Stimulated activated CD4-positive, alpha-beta T cell treated with anti-CD3 and anti-CD28 coated beads, Interleukin-12 subunit alpha, Interleukin-12 subunit beta, amount 100 ng/mL, for 48 hours (primary cell): ENCODE data around the gene SEC23IP.
"Not testable (repeated sequence)": the region's sequence is repeated elsewhere in the genome, so short reads cannot be mapped to it uniquely, and the experiment has no call there.

Experiments used
- DNase-seq, 3 donors: peaks; one replicate each; pipeline ENCODE4 v3.0.0-alpha.2; 2020; ENCODE audit warnings: low read depth in 2 of 3, low spot score in 1 of 3

Gene SEC23IP

DNA sequence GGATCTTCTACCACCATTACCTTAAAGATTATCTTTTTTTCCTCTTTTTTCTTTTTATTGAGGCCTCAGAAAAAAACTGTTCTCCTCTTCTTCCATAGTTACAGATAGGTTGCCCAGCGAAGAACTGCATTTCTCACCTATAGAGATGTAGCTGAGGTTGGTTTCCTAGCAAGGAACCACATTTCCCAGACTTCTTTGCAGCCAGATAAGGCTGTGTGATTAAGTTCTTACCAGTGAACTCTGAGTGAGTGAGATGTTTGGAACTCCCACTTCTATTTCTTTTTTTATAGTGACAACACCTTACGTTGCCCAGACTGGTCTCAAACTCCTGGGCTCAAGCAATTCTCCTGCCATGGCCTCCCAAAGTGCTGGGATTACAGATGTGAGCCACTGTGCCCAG is 14.0 kb upstream of the SEC23IP start:
- no peak for DNase-seq

DNA sequence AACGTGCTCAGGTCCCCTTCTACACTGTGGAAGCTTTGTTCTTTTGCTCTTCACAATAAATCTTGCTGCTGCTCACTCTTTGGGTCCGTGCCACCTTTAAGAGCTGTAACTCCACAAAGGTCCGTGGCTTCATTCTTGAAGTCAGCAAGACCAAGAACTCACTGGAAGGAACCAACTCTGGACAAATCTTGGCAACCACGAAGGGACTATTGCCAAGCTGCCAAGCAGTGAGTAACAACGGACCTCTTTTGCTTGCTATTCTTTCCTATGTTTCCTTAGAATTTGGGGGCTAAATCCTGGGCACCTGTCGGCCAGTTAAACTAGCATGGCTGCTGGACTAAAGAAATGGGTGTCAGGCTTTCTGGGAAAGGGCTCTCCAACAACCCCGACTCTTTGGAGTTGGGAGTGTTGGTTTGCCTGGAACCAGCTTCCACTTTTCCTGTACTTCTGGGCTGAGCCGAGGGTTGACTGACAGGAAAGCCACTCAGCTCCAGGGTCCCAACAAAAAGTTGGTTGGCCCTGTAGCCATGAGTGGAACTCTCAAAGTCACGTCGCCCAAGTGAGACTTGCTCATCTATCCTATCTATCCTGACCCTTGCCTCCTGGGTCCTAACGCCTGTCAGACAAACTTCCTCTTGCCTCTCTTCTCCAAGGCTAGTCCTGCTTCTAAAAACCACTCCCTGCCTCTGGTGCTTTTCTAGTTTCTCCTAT is 8.5 kb upstream of the SEC23IP start:
- DNase-seq: not testable (repeated sequence)

DNA sequence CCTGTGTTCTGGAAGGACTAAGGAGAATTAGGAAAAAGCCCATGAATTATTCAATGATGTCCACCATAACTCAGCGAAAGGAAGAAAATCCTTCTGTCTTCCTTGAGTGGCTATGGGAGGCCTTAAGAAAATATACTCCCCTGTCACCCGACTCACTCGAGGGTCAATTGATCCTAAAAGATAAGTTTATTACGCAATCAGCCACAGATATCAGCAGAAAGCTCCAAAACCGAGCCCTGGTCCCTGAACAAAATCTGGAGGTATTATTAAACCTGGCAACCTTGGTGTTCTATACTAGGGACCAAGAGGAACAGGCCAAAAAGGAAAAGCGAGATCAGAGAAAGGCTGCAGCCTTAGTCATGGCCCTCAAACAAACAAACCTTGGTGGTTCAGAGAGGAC is 6.5 kb upstream of the SEC23IP start:
- DNase-seq: not testable (repeated sequence)

DNA sequence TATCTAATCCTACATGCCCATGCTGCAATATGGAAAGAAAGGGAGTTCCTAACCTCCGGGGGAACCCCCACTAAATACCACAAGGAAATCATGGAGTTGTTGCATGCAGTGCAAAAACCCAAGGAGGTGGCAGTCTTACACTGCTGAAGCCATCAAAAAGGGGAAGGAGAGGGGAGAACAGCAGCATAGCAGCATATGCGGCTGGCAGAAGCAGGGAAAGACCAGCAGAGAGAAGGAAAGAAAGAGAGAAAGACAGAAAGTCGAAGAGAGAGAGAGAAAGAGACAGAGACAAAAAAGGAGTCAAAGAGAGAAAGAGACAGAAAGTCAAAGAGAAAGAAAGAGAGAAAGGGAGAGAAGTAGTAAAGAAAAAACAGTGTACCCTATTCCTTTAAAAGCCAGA is 3.8 kb upstream of the SEC23IP start:
- DNase-seq: not testable (repeated sequence)

DNA sequence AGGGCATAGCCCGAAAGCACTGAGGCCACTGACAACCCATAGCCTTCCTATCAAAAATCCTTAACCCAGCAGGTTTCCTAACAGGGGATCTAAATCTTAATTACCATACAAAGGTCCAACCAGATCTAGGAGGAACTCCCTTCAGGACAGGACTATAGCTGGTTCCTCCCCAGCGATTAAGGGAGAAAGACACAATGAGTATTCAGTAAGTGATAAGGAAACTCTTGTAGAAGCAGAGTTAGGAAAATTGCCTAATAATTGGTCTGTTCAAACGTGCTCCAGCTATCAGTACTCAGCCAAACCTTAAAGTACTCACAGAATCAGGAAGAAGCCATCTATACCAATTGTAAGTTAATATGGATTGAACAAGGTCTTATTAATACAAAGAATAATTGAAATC is 3.3 kb upstream of the SEC23IP start:
- DNase-seq: not testable (repeated sequence)

DNA sequence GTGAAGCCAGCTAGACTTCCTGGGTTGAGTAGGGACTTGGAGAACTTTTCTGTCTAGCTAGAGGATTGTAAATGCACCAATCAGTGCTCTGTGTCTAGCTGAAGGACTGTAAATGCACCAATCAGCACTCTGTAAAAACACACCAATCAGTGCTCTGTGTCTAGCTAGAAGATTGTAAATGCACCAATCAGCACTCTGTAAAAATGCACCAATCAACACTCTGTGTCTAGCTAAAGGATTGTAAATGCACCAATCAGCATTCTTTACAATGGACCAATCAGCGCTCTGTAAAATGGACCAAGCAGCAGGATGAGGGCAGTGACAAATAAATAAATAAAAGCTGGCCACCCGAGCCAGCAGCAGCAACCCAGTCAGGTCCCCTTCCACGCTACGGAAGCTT is 2.2 kb upstream of the SEC23IP start:
- DNase-seq: not testable (repeated sequence)

DNA sequence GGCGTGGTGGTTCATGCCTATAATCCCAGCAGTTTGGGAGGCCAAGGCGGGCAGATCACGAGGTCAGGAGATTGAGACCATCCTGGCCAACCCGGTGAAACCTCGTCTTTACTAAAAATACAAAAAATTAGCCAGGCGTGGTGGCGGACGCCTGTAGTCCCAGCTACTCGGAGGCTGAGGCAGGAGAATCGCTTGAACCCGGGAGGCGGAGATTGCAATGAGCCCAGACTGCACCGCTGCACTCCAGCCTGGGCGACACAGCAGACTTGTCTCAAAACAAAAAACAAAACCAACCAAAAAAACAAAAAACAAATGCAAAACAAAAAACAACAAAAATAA is 712 bp upstream of the SEC23IP start:
- not testable (repeated sequence) for DNase-seq

DNA sequence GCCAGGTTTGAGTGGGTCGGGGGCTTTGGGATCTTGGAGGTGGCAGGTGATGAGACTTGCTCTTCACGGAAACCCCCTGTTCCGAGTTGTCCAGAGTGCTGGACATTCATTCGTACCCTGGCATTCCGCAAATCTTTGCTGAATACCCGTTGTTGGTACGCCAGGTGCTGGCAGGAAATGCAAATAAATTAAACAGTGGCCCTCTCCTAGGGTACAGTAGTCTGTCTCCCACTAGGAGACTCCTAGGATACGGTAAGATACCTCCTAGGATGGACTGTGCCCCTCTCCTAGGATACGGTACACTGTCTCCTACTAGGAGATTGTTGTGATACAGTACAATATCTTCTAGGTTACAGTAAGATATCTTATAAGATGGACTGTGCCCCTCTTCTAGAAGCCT is 544 bp downstream of the SEC23IP start:
- DNase-seq: no peak

DNA sequence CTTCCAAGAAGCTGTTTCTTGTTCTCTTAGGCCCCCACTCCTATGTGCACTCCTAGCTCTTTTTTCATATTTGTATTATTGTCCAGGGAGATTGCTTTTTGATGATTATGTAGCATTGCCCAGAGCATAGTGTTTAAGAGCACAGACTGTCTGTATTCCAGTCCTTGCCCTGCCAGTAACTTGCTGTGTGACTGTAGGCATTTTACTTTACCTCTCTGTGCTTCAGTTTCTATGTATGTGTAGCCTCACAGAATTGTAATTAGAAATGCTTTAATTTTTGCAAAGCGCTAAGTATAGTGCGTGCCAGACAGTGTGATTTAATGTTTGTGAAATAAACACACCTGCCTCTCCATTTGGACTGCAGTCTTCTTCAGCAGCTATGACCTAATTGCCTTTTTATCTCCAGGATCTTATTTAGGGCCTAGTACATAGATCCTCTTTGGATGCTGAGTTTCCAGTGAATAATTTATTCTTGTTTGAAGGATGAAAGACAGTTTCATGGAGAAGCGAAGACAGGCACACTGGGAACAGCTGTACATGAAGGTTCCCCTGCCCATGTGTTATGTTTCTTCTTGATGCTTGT is 1.4 kb downstream of the SEC23IP start:
- DNase-seq: no peak

DNA sequence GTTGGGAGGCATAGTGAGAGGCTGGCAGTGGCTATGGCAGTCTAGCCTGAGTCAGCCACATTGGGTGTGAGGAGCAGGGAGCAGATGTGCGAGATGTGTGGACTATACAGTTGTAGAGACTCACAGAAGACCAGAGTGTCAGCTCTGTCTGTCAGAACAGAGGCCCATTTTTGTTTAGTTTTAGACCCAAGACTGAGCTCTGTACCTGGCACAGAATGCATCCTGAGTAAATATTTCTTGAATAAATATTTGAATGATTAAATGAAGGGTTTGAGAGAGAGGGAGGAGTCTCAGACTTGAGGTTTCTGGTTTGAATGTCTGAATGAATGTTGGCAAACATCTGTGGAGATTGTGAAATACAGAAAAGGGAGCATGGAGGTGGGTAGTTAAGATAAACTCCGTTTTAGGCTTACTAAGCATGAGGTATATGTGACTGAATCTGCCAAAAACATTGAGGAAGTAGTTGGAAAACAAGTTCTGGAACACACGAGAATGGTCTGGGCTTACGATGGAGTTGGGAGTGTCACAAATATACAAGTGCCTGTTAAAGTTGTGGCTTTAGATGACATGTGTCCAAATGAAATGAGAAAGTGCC is 3.6 kb downstream of the SEC23IP start:
- DNase-seq: no peak

DNA sequence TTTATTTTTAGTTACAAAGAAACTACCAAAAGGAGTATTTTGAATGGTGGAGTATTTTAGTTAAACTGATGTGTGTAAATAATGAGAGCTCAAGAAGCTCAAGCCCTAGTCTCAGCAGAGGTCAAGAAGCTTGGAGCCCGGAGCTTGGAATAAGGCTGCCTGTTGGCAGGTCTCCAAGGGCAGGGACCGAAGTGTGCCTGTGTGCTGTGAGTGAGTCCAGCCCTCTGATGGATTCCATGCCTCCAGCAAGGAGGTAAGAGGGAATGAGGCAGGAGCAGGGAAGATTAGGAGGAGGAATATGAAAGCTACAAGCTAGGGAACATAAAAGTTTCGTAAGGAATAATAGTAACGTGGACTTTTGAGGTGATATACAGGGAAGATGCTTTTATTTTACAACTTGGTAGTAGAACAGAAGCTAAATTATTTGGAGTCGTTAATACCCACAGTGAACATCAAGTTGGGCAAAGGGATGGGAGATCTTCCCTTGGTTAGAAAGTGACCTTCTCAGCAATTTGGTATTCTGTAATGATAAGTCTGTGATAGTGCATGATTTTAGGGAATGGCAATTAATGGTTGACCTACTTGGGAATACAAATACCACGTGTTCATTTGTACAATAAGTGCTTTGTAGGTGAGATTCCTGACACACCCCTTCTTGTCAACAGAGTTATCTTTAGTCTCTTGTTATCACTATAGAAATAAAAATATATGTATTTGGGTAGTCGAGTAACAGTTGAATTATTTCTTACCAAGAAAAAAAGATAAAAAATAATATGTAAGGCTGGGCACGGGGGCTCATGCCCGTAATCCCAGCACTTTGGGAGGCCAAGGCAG is 4.6 kb downstream of the SEC23IP start:
- no peak for DNase-seq

DNA sequence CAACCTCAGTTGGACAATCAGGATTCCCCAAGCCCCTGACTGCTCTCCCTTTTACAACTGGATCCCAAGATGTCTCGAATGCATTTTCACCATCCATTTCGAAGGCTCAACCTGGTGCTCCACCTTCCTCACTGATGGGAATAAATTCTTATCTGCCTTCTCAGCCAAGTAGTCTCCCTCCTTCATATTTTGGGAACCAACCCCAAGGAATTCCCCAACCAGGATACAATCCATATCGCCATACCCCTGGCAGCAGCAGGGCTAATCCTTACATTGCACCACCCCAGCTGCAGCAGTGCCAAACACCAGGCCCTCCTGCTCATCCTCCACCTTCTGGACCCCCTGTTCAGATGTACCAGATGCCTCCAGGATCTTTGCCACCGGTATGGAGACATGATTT is 6.0 kb downstream of the SEC23IP start:
- DNase-seq: no peak

DNA sequence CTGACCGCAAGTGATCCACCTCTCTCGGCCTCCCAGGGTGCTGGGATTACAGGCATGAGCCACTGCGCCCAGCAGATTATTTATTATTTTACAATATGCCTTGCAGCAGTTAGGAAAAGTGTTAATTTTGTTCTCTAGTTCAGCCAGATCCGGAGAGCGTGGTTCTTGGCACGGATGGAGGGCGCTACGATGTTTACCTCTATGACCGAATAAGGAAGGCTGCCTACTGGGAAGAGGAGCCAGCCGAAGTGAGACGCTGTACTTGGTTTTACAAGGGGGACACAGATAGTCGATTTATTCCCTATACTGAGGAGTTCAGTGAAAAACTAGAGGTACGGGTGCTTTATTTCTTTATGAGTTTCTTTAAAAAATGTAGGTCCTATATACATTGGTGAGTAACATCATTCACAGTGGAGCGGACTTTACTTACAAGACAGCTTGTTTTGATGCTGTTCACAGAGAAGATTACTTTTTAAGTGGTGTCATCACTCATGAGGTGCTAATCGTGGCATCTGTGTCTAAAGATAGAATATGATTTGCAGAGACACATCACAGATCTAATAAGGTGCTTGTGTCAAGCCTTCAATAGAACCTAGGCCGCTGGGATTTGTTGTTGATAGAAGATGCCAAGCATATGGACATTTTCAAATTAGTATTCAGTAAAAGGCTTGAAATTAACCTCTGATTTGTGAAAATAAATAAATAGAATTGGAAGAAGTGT is 11.6 kb downstream of the SEC23IP start:
- DNase-seq: no peak

DNA sequence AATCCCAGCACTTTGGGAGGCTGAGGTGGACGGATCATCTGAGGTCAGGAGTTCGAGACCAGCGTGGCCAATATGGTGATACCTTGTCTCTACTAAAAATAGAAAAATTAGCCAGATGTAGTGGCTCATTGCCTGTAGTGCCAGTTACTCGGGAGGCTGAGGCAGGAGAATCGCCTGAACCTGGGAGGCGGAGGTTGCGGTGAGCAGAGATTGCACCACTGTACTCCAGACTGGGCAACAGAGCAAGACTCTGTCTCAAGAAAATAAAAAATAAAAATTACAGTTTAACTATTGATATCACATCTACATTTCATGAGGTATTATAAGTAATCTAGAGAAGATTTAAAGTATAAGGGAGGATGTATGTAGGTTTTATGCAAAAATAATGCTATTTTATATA is 15.2 kb downstream of the SEC23IP start:
- DNase-seq: not testable (repeated sequence)

DNA sequence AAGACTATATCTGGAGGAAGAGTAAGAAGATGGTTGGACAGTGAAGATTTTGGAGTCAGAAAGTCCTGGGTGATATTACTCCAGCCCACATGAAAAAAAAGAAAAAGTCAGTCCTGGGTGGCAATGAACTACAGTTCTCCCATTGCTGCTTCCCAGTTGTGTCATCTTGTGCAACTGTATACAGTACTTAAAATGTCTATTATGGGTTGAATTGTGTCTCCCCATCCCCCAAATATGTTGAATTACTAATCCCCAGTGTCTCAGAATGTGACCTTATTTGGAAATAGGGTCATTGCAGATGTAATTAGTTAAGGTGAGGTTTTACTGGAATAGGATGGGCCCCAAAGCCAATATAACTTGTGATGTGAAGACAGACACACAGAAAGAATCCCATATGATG is 15.6 kb downstream of the SEC23IP start:
- DNase-seq: no peak

DNA sequence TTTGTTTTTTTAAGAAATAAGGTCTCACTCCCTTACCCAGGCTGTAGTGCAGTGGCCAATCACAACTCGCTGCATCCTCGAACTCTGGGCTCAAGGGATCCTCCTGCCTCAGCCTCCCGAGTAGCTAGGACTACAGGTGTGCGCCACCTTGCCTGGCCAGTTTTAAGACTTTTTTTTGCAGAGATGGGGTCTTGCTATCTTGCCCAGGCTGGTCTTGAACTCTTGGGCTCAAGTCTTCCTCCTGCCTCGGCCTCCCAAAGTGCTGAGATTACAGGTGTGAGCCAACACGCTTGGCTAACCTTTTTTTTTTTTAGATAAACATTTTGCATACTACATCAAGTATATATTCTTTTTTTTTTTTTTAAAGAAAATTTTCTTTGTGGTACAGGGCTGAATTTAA is 18.2 kb downstream of the SEC23IP start:
- no peak for DNase-seq

DNA sequence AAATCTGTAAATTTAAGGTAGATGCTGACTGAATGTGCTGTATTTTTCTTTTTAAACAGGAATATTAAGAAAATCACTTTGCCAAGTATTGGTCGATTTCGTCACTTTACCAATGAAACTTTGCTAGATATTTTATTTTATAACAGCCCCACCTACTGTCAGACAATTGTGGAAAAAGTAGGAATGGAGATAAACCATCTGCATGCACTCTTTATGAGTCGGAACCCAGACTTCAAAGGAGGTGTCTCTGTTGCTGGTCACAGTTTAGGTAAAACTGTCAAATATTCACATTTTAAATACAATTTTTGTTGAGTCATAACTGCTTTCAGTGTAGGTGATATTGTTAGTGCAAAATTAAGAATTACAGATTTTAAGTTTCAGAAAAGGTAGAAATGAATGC is 25.2 kb downstream of the SEC23IP start:
- DNase-seq: no peak

DNA sequence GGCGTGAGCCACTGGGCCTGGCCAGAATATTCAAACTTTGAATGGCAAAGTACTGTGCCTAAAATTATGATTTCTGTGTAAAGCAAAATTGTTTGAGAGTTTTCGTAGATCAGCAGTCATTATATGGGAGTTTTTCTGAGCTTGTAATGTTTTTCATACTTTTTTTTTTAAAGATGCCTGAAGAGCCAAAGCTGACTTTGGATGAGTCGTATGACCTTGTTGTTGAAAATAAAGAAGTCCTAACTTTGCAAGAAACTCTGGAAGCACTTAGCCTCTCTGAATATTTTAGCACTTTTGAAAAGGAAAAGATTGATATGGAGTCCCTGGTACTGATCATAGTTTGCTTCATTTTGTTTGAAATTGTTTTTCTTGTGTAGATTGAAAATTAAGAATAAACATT is 26.7 kb downstream of the SEC23IP start:
- DNase-seq: no peak

DNA sequence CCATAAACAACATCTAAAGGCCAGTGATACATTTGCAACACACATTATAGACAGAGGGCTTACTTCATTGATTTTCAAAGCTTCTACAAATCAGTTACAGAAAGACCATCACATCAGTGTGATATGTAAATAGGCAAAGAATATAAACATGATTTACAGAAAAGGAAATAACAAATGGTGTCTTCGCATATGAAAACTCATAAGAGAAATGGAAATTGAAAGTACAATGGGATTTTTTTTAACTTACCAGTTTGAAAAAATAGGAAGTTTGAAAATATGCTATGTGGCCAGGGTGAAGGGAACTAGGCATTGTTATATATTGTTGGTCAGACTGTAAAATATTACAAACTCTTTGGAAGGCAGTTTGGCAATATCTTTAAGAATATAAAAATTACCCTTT is 27.3 kb downstream of the SEC23IP start:
- DNase-seq: no peak

DNA sequence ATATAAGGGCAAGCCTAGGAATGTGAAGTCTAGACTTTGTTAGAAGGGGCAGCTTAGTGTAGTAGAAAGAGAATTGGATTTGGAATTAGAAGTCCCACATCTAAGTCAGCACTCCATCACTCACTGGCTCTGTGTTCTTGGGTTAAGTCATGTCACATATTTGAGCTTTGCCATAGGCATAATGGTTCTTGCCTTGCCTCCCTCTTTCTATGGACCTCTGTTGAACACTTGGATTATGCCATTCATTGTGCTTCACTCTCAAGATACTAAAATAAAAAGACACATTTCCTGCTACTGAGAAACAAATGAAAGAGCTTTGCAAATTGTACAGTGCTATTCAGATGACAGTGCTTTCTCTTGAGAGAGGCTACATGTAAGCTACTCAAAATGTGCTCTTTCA is 35.9 kb downstream of the SEC23IP start:
- no peak for DNase-seq

DNA sequence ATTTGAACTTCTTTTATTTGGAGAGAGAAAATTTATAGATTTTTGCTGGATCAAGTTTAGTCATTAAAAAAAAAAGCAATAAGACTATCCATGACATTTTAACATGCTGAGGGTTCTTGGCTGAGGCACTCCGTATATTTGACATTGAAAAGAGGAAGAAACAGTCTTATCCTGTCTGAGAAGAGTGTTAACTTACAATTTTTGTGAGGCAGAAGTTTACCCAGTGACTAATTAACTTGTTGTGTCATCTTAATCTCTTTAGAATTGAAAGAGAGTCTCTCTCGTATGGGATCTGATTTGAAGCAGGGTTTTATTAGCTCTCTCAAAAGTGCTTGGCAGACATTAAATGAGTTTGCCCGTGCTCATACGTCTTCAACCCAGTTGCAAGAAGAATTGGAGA is 39.3 kb downstream of the SEC23IP start:
- DNase-seq: no peak
